ENCODE results near the gene GOLGA6A.
"Not testable (repeated sequence)": the region's sequence is repeated elsewhere in the genome, so short reads cannot be mapped to it uniquely, and the experiment has no call there.

The GOLGA6A gene

GRCh38 chr15:74099963-74100733 lies 17.8 kb upstream of the GOLGA6A start:
- DNase-seq, result peak; percentile 86

GRCh38 chr15:74096753-74097474 lies 14.6 kb upstream of the GOLGA6A start:
- not testable (repeated sequence) for DNase-seq

- DNase-seq, result not testable (repeated sequence)
Measured at GRCh38 chr15:74095610-74096009, 13.3 kb upstream of the GOLGA6A start.

- DNase-seq, result not testable (repeated sequence)
Measured at GRCh38 chr15:74094567-74094966, 12.2 kb upstream of the GOLGA6A start.

GRCh38 chr15:74075781-74076180 lies 6.6 kb downstream of the GOLGA6A start:
- not testable (repeated sequence) for DNase-seq

GRCh38 chr15:74072614-74073337 lies 9.6 kb downstream of the GOLGA6A start:
- not testable (repeated sequence) for DNase-seq

GRCh38 chr15:74072132-74072531 lies 10.2 kb downstream of the GOLGA6A start:
- DNase-seq, result not testable (repeated sequence)

GRCh38 chr15:74071645-74072044 lies 10.7 kb downstream of the GOLGA6A start:
- not testable (repeated sequence) for DNase-seq

GRCh38 chr15:74065684-74066411 lies 16.5 kb downstream of the GOLGA6A start:
- DNase-seq, result not testable (repeated sequence)

- not testable (repeated sequence) for DNase-seq
Measured at GRCh38 chr15:74064822-74065221, 17.5 kb downstream of the GOLGA6A start.

- not testable (repeated sequence) for DNase-seq
Measured at GRCh38 chr15:74064183-74064582, 18.2 kb downstream of the GOLGA6A start.

GRCh38 chr15:74063425-74064146 lies 18.8 kb downstream of the GOLGA6A start:
- not testable (repeated sequence) for DNase-seq

GRCh38 chr15:74062671-74063070 lies 19.7 kb downstream of the GOLGA6A start:
- no peak for DNase-seq

GRCh38 chr15:74062236-74062635 lies 20.1 kb downstream of the GOLGA6A start:
- DNase-seq, result no peak

GRCh38 chr15:74060251-74060650 lies 22.1 kb downstream of the GOLGA6A start:
- DNase-seq, result no peak

GRCh38 chr15:74059050-74059833 lies 23.1 kb downstream of the GOLGA6A start:
- not testable (repeated sequence) for DNase-seq

- DNase-seq, result not testable (repeated sequence)
Measured at GRCh38 chr15:74056330-74056729, 26.0 kb downstream of the GOLGA6A start.

GRCh38 chr15:74055804-74056203 lies 26.5 kb downstream of the GOLGA6A start:
- DNase-seq, result no peak

GRCh38 chr15:74053941-74054529 lies 28.3 kb downstream of the GOLGA6A start:
- DNase-seq, result peak; percentile 79

GRCh38 chr15:74053517-74053916 lies 28.8 kb downstream of the GOLGA6A start:
- no peak for DNase-seq

All from RPMI8226 (cell line).